ENCODE measurements around the gene ZBTB11. TPM values are rescaled to one million over a fixed set of nuclear protein-coding genes. Genes with fewer than 3 reads are reported as not detected.
A peak's percentile ranks its signal among the peaks of the same experiment; 100 is the strongest.

The ZBTB11 gene
- total and polyA plus RNA-seq, 2 of the 13 experiments (the other 11 are each of a cell fraction or from before 2014, with no cell fraction given), result 5.9 to 18.1 TPM

DNA sequence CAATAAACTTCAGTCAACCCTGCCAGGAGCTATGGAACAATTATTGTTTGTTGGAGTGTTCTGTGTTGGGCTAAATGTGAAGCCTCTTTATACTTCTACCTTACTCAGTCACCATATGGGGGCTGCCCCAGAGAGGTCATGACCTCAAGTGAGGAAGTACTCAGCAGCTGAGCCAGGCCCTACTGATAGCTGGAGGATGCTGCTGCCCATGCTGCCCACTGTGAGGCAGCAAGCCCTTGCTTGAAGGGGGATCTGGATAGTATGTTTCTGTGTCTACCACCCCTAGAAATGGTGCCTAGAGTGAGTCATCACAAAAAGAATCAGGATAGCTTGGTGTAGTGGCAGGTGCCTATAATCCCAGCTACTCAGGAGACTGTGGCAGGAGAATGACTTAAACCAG lies 14.0 kb upstream of the ZBTB11 start (continued):
- TF ChIP-seq ZNF142 (CRISPR knock-in tag; IDR thresholded peaks at IDR 0.05) (no peak), XBP1 (CRISPR knock-in tag; IDR thresholded peaks at IDR 0.05) (no peak)

GRCh38 chr3:101689286-101689685 lies 12.4 kb upstream of the ZBTB11 start:
- FAIRE-seq (no peak), DNase-seq (ENCODE audit: low spot score) (no peak), ATAC-seq (no peak)
- Histone ChIP-seq H3K4me2 (ENCODE audit: low read depth, low read length) (no peak overlapping the region), H3K9me3 (ENCODE audit: low read length) (no peaks in the 10 kb centered on the region), H3K79me2 (ENCODE audit: insufficient read depth, low read length) (peaks cover 22% of the 10 kb centered on the region), H3K27me3 (ENCODE audit: control insufficient read depth in 1 of 2, insufficient read depth in 2 of 2, low read length in 2 of 2) (peaks cover 0 to 4% of the 10 kb centered on the region in 2 experiments; a peak in 1 of 5 replicates), H4K20me1 (ENCODE audit: insufficient read depth, low read length) (peaks cover 17% of the 10 kb centered on the region), H3K27ac (ENCODE audit: extremely low read length, insufficient read depth, low read length) (no peak overlapping the region), H3K4me3 (replicated peaks in 1 of 3; ENCODE audit: insufficient read depth in 1 of 3, low read depth in 2 of 3, low read length in 3 of 3) (no peak overlapping the region), H3K36me3 (replicated peaks in 1 of 2; ENCODE audit: control insufficient read depth in 1 of 2, insufficient read depth in 2 of 2, low read length in 2 of 2) (no peaks in the 10 kb centered on the region; a peak in 1 of 5 replicates), H3K4me1 (ENCODE audit: insufficient read depth, low read length) (peaks cover 27% of the 10 kb centered on the region), H3K9ac (ENCODE audit: insufficient read depth, low read depth, low read length) (no peak overlapping the region), H2AFZ (ENCODE audit: low read length) (no peak overlapping the region)
- in situ Hi-C loops (cut with HindIII; ENCODE audit: extremely low pct_ligation_motif_present, low pct_unique_long_range_greater_than_20kb) (no loop called here), intact Hi-C loops (cut with micrococcal nuclease; ENCODE audit: unreplicated experiment) (loop anchor here (5.0 kb wide), 1 partner anchor 88 kb away; the partner anchor contains the start of gene NXPE3)
- POLR2A ChIA-PET, result no interaction called here
- CTCF ChIA-PET (ENCODE audit: low intra/inter-chr PET ratio, low total read pairs), result no interaction called here
- WGBS (ENCODE audit: low lambda C conversion rate), result 97% methylated on average over 2 of the region's 2 CpGs
- BruUV-seq (replicated peaks), result TSS peak; percentile 13
- TF ChIP-seq MAZ (IDR thresholded peaks at IDR 0.05; ENCODE audit: borderline replicate concordance, low read depth, low read length) (no peak), MAZ (CRISPR knock-in tag; IDR thresholded peaks at IDR 0.05; ENCODE audit: low read depth) (no peak), ZNF280B (CRISPR knock-in tag; IDR thresholded peaks at IDR 0.05; ENCODE audit: borderline replicate concordance) (no peak), ZFP82 (CRISPR knock-in tag; IDR thresholded peaks at IDR 0.05; ENCODE audit: borderline replicate concordance) (no peak), EZH2 (conservative IDR thresholded peaks at IDR 0.05; ENCODE audit: low read depth, low read length) (no peak), ZNF646 (CRISPR knock-in tag; IDR thresholded peaks at IDR 0.05) (no peak), ZNF562 (CRISPR knock-in tag; IDR thresholded peaks at IDR 0.05; ENCODE audit: borderline replicate concordance) (no peak)

Data from HepG2 (cell line).